HS-27A (cell line): Measurements from ENCODE around the gene CENPV.
"Not testable (repeated sequence)": the region's sequence is repeated elsewhere in the genome, so short reads cannot be mapped to it uniquely, and the experiment has no call there.

ENCODE experiments used
- DNase-seq: peaks from one replicate; pipeline ENCODE4 v3.0.0-alpha.2; 2012; ENCODE audit warnings: low read depth, missing footprints

The CENPV gene

DNA sequence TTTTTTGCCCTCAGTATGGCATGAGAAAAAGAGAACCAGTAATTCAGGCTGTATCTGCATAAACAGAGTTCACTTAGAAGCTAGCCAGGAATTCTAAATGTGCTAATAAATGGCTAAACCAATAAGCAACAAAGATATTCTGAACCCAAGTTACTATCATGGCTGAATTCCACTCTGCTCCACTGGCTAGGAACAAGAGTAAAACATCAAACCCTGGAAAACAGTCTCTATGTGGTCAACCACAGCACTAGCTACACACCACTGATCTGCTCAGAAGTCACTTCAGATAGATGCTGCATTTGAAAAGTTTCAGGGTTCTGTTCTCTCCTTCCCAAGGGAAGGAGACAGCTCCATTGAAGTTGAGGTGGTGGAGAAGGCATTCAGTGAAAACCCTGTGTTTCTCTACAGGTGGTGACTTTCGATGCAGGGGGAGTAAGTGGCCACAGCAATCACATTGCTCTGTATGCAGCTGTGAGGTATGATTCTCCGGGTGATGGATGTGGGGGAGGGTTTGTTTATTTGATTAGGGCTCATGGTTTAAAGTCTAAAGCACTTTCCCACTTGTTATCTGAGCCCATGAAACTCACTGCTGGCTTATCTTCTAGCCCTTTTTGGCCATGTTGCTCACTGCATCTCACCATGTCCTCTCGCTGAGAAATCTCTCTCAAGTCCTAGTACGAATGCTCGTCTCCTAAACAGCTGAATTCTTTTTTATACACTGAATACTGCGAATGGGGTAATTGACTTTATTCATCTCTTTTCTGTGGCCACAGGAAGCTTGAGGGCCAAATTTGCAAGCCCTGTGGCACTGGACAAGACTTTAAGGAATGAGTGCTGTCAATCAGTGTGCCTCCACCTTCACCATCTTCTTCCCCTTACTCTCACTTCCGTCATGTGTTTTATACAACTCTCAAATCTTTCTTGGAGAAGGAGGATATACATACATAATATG is 39.9 kb downstream of the CENPV start:
- no peak for DNase-seq

- not testable (repeated sequence) for DNase-seq
Observed at GRCh38 chr17:16312061-16312460, 41.2 kb downstream of the CENPV start.

DNA sequence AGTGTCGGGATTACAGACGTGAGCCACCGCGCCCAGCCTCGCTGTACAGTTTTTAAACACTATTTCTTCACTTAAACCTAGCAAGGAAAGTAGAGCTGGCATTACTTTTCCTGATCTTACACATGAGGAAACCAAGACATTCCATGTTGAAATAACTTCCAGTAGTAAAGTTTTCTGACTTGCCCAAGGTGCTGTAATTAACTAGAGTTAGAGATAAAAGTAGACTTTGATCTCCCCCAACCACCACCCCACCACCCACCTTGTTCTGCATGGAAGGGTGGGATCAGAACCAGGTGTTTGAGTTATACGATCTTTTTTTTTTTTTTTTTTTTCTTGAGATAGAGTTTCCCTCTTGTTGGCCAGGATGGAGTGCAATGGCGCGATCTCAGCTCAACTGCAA is 47.1 kb downstream of the CENPV start:
- DNase-seq = no peak

DNA sequence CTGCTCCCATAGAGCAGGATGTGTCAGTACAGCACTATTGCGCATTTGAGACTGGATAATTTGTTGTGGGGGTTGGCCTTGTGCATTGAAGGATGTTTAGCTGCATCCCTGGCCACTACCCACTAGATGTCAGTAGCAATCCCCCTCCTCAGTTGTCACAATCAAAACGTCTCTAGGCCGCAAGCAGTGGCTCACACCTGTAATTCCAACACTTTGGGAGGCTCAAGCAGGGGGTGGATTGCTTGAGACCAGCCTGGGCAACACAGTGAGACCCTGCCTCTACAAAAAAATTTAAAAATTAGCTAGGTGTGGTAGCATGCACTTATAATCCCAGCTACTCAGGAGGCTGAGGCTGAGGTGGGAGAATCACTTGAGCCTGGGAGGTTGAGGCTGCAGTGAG is 48.4 kb downstream of the CENPV start:
- DNase-seq = no peak

DNA sequence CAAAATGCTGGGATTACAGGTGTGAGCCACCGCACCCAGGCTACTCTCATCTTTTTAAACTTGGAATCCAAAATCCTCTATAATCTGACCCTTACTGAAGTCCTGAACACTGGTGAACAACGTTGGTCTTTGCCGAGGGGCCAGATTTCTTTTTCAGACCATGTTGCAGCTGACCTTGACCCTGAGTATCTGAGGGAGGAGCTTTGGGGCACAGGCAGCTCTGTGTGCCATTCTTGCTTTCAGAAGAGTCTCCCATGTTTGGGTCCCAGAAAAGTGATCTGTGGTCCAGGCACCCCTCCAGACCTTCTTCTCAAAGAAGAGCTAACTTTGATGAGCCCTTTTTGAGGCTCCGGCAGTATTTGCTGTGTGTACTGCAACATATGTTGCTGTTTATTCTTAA is 50.4 kb downstream of the CENPV start:
- no peak for DNase-seq

GRCh38 chr17:16301963-16302855 is 51.1 kb downstream of the CENPV start:
- no peak for DNase-seq

DNA sequence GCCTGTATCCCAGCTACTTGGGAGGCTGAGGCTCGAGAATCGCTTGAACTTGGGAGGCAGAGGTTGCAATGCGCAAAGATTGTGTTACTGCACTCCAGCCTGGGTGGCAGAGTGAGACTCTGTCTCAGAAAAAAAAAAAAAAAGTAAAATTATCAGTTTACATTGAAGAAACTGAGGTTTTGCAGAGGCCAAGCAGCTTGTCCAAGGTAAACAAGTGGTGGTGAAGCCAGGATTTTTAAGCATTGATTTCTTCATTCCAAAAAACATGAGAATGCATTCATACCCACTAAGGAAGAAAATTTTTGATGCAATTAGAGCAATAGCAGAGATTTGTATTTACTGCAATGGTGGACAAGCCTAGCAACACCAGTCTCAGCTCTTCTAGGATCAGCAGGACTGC is 52.7 kb downstream of the CENPV start:
- no peak for DNase-seq

GRCh38 chr17:16298140-16298662 is 55.1 kb downstream of the CENPV start:
- DNase-seq = no peak

DNA sequence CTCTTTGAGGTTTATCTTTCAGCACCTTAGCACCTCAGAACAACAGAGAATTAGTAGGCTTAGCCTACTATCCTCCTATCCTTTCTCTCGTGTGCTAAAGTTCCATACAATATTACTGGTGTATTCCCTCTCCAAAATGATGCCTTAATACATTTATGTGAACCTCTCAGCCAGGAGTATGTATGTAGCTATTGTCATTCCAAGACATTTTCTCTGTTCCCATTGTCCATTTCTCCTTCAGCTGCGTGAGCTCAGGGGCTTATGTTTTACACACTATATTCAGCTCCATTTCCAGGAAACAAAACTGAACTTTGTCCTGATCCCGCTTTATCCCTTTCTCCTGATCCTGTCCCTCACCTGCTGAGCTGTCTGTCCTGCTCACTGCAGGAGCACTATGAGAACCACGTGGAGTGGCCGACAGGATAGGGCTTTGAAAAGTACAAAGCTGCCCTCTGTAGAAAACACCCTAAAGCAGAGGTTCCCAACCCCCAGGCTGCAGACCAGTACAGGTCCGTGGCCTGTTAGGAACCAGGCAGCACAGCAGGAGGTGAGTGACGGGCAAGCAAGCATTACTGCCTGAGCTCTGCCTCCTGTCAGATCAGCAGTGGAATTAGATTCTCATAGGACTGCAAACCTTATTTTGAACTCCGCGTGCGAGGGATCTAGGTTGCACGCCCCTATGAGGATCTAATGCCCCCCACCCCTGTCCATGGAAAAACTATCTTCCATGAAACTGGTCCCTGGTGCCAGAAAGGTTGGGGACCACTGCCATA is 55.7 kb downstream of the CENPV start:
- DNase-seq = no peak

GRCh38 chr17:16296072-16296471 is 57.2 kb downstream of the CENPV start:
- DNase-seq = not testable (repeated sequence)

- no peak for DNase-seq
Observed at GRCh38 chr17:16294560-16294959, 58.7 kb downstream of the CENPV start.

GRCh38 chr17:16293931-16294330 is 59.3 kb downstream of the CENPV start:
- no peak for DNase-seq
